Measurements from ENCODE around the gene NEURL2. TPM values are rescaled to one million over a fixed set of nuclear protein-coding genes. Genes with fewer than 3 reads are reported as not detected.

NEURL2 gene
- total RNA-seq, 1 donor from 2014 or later, result 4.0 TPM

DNA sequence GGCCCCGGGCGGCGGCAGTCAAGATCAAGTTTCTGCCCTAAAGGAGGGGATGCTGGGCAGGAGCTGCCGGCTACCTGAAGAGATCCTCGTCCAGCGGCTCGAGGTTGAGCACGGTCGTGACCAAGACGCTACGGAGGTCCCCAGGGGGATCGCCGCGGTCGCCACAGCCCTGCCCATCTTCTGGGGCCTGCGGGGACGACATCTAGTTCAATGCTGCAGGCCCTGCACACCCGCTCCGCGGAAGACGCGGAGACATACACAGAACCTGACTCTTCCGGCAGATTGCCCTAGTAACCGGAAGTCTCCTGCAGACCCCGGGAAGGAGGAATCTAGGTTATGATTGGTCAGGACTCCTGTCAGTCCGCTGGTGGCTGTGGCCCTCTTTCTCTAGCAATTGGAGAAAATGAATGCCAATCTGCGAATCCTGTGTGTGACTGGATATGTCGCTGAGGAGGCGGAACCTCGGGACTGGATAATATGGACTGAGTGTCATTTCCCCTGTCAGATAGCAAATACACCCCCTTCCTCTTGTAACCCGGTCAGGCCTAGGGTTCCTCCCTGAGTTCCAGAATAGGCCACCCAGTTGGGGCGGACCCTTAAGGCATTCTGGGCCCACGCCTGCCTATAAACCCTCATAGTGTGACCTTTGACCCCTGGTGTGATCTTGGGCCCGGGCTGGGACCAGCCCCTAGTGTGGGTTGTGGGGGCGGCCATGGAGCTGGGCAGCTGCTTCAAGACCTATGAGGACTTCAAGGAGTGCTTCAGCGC, 33.7 kb downstream of the NEURL2 start, which contains the start of the genes ACOT8 and ZSWIM3:
ACOT8 (minus strand) TSS at position 279 of the 768 bp plus-strand sequence; CDS start at position 202, 77 bp downstream.
ZSWIM3 (plus strand) TSS at position 501 of the 768 bp plus-strand sequence; CDS start at position 713, 212 bp downstream.
- TF ChIP-seq, protein P1, sequence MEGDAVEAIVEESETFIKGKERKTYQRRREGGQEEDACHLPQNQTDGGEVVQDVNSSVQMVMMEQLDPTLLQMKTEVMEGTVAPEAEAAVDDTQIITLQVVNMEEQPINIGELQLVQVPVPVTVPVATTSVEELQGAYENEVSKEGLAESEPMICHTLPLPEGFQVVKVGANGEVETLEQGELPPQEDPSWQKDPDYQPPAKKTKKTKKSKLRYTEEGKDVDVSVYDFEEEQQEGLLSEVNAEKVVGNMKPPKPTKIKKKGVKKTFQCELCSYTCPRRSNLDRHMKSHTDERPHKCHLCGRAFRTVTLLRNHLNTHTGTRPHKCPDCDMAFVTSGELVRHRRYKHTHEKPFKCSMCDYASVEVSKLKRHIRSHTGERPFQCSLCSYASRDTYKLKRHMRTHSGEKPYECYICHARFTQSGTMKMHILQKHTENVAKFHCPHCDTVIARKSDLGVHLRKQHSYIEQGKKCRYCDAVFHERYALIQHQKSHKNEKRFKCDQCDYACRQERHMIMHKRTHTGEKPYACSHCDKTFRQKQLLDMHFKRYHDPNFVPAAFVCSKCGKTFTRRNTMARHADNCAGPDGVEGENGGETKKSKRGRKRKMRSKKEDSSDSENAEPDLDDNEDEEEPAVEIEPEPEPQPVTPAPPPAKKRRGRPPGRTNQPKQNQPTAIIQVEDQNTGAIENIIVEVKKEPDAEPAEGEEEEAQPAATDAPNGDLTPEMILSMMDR (IDR thresholded peaks at IDR 0.05), result no peak
- H3K27ac ChIP-seq, result peak within 1 kb of the TSS; percentile 62 to 75
- H3K9me3 ChIP-seq, result no peaks in the 10 kb centered on the region
- H3K4me3 ChIP-seq, result peak within 1 kb of the TSS; percentile 95 to 96
- H3K27me3 ChIP-seq, result no peaks in the 10 kb centered on the region
- peaks cover 4 to 12% of the 10 kb centered on the region in 2 donors for H3K36me3 ChIP-seq
- peak; percentile 96 to 99 for DNase-seq (ENCODE audit: low spot score in 2 of 2)
- intact Hi-C loops (cut with DNase I), result loop anchor here (1.0 to 2.0 kb wide), 7 partner anchors 22 to 115 kb away; partner anchors contain the start of genes CTSA, NEURL2, PCIF1 and UBE2C
- peaks cover 3 to 29% of the 10 kb centered on the region in 2 donors for H3K4me1 ChIP-seq

DNA sequence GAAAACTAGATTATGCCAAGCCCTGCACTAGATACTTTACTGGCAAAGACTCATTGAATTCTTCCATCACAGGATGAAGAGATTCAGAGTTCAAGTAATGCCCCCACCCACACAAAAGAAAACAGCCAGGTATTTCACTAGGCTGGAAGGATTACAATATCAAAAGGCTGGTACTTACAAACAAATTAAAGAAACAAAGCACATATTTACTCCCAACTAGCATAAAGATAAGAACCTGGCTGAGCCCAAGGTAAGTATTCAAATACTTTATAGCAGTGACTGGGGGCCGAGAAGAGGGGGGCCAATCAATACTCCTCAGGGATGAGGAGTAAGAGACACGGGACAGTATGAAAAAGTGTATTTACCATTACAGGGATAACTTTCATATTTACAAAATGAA, 37.5 kb downstream of the NEURL2 start:
- Histone ChIP-seq H3K27ac (no peak overlapping the region), H3K4me1 (peaks cover 3 to 26% of the 10 kb centered on the region in 2 donors), H3K4me3 (no peak overlapping the region), H3K36me3 (peaks cover 7 to 24% of the 10 kb centered on the region in 2 donors), H3K9me3 (no peaks in the 10 kb centered on the region), H3K27me3 (no peaks in the 10 kb centered on the region)
- intact Hi-C loops (cut with DNase I), result no loop called here
- DNase-seq (ENCODE audit: low spot score in 2 of 2), result no peak
- TF ChIP-seq, protein P1 (IDR thresholded peaks at IDR 0.05), result no peak

DNA sequence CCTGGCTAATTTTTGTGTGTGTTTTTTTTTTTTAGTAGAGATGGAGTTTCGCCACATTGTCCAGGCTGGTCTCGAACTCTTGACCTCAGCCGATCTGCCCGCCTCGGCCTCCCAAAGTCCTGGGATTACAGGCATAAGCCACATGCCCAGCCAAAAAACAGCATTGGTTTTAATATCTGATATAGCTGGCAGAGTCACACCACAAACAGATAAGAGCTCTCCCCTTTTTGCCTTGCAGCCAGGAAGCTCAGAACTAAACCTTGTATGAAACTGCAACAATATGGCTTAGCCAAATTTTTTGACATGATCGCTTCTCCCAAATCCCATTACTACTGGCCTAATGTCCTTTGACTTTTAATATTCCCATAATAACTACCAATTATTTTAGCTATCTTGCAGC, 38.7 kb downstream of the NEURL2 start:
- Histone ChIP-seq H3K36me3 (peaks cover 13 to 31% of the 10 kb centered on the region in 2 donors), H3K9me3 (no peaks in the 10 kb centered on the region), H3K27me3 (no peaks in the 10 kb centered on the region), H3K27ac (no peak overlapping the region), H3K4me3 (no peak overlapping the region), H3K4me1 (peaks cover 3 to 19% of the 10 kb centered on the region in 2 donors)
- intact Hi-C loops (cut with DNase I), result no loop called here
- TF ChIP-seq, protein P1 (IDR thresholded peaks at IDR 0.05), result no peak
- no peak for DNase-seq (ENCODE audit: low spot score in 2 of 2)

DNA sequence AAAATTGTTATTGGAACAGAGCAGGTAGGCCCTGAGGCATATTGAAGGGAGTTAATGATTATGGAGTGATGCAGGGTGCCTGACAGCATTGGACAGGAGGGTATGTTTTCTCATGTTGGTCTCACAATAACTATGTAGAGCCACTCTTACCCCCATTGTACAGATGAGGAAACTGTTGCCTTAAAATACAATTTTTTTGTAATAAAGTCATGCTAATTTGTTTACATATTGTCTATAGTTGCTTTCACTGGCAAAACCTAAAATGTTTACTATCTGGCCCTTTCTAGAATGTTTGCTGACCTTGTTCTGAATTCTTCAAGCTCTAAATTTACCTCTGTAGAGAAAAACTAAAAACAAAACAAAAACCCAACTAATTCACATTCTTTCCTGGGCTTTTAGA, 39.5 kb downstream of the NEURL2 start:
- peaks cover 3 to 19% of the 10 kb centered on the region in 2 donors for H3K4me1 ChIP-seq
- no peak overlapping the region for H3K27ac ChIP-seq
- TF ChIP-seq, protein P1 (IDR thresholded peaks at IDR 0.05), result no peak
- no peak for DNase-seq (ENCODE audit: low spot score in 2 of 2)
- no peaks in the 10 kb centered on the region for H3K9me3 ChIP-seq
- H3K4me3 ChIP-seq, result no peak overlapping the region
- intact Hi-C loops (cut with DNase I), result no loop called here
- H3K36me3 ChIP-seq, result peaks cover 20 to 39% of the 10 kb centered on the region in 2 donors
- H3K27me3 ChIP-seq, result no peaks in the 10 kb centered on the region

DNA sequence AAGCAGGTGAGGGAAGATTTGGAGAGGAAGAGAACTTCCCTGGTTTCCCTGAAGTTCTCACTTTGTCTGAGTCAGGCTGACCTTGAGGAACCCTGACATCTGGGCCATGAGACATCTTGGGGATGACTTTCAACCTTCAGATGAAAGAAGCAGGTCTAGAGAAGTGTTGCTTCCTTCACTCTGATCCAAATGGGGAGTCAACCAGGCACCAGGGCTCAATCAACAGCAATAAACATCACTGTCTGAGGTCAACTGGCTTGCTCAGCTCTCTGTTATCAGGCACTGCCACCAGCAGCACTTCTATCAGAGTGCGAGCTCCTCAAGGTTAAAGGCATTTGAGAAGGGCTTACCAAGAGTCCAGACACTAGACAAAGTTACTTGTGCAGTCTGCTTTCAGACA, 40.1 kb downstream of the NEURL2 start:
- Histone ChIP-seq H3K27ac (no peak overlapping the region), H3K27me3 (no peaks in the 10 kb centered on the region), H3K4me1 (peaks cover under 1 to 14% of the 10 kb centered on the region in 2 donors), H3K9me3 (no peaks in the 10 kb centered on the region), H3K4me3 (no peak overlapping the region), H3K36me3 (peaks cover 22 to 45% of the 10 kb centered on the region in 2 donors)
- no peak for DNase-seq (ENCODE audit: low spot score in 2 of 2)
- TF ChIP-seq, protein P1 (IDR thresholded peaks at IDR 0.05), result no peak
- intact Hi-C loops (cut with DNase I), result no loop called here
